Measurements from ENCODE around the gene CENPVL2. TPM values are rescaled to one million over a fixed set of nuclear protein-coding genes. Genes with fewer than 3 reads are reported as not detected.
"Not testable (repeated sequence)": the region's sequence is repeated elsewhere in the genome, so short reads cannot be mapped to it uniquely, and the experiment has no call there.

CENPVL2 gene
- total RNA-seq = not detected

DNA sequence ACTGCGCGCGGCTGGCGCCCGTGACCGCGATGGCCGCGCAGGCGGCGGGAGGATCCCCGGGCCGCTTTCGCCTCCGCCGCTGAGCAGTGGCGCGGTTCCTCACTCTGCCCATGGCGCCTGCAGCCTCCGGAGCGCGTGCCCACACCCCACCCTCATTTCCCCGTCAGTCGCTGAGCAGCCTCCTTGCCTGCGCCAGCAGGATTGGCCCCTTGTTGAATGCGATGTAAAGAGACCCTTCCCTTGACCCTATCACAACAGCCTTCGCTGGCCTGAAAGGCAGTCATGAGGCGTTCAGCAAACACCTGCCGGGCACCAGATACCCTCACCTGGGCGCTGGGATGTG lies at the start of gene CENPVL2:
Gene CENPVL2 (minus strand): TSS at position 112 of the 343 bp plus-strand sequence. CDS start 0 bp downstream, at position 112.
- H3K27ac ChIP-seq; H3K4me1 ChIP-seq; intact Hi-C loops (cut with DNase I; ENCODE audit: low total_unique reads); H3K27me3 ChIP-seq; H3K9me3 ChIP-seq; in situ Hi-C loops (cut with MboI; ENCODE audit: low pct_ligation_motif_present in 1 of 4, low pct_unique_long_range_greater_than_20kb in 1 of 4, low sequenced_read_pairs in 3 of 4); H3K4me3 ChIP-seq; DNase-seq; H3K36me3 ChIP-seq: not testable (repeated sequence)
- WGBS, 2 donors (ENCODE audit: low coverage in 1 of 2) = no CpG with 5 or more reads among the region's 30 CpGs

DNA sequence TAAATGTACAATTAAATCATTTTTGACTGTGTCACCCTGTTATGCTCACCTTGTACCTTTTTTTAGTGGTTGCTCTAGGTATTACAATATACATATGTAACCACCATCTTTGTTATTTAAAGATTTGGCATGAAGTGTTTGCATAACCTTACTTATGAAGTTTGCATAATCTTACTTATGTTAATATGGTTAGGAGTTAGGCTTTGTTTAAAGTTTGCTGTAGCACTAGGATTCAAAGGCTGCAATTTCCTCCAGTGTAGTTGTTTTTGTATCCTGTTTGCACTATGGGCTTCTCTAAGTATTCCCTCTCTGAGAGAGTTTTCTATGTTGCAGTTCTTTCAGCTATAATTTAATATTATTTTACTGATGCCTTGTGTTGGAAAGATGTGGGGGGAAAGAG lies 45.6 kb upstream of the CENPVL2 start:
- Histone ChIP-seq H3K9me3 (no peaks in the 10 kb centered on the region), H3K27me3 (no peaks in the 10 kb centered on the region), H3K36me3 (no peaks in the 10 kb centered on the region), H3K4me1 (no peaks in the 10 kb centered on the region), H3K4me3 (no peak overlapping the region), H3K27ac (no peak overlapping the region)
- intact Hi-C loops (cut with DNase I; ENCODE audit: low total_unique reads) (no loop called here), in situ Hi-C loops (cut with MboI; ENCODE audit: low pct_ligation_motif_present in 1 of 4, low pct_unique_long_range_greater_than_20kb in 1 of 4, low sequenced_read_pairs in 3 of 4) (no loop called here)
- no peak for DNase-seq
- TF ChIP-seq EP300 (IDR thresholded peaks at IDR 0.05; ENCODE audit: low read depth) (no peak), POLR2AphosphoS5 (IDR thresholded peaks at IDR 0.05) (no peak), POLR2A (IDR thresholded peaks at IDR 0.05) (no peak)
- TF ChIP-seq, protein P1, sequence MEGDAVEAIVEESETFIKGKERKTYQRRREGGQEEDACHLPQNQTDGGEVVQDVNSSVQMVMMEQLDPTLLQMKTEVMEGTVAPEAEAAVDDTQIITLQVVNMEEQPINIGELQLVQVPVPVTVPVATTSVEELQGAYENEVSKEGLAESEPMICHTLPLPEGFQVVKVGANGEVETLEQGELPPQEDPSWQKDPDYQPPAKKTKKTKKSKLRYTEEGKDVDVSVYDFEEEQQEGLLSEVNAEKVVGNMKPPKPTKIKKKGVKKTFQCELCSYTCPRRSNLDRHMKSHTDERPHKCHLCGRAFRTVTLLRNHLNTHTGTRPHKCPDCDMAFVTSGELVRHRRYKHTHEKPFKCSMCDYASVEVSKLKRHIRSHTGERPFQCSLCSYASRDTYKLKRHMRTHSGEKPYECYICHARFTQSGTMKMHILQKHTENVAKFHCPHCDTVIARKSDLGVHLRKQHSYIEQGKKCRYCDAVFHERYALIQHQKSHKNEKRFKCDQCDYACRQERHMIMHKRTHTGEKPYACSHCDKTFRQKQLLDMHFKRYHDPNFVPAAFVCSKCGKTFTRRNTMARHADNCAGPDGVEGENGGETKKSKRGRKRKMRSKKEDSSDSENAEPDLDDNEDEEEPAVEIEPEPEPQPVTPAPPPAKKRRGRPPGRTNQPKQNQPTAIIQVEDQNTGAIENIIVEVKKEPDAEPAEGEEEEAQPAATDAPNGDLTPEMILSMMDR (IDR thresholded peaks at IDR 0.05) = no peak

GRCh38 chrX:51712943-51713647 lies 30.5 kb upstream of the CENPVL2 start:
- DNase-seq; in situ Hi-C loops (cut with MboI; ENCODE audit: low pct_ligation_motif_present in 1 of 4, low pct_unique_long_range_greater_than_20kb in 1 of 4, low sequenced_read_pairs in 3 of 4); H3K27ac ChIP-seq; H3K36me3 ChIP-seq; H3K4me1 ChIP-seq; H3K9me3 ChIP-seq; H3K4me3 ChIP-seq; H3K27me3 ChIP-seq; intact Hi-C loops (cut with DNase I; ENCODE audit: low total_unique reads): not testable (repeated sequence)
- WGBS, 2 donors (ENCODE audit: low coverage in 1 of 2) = no CpG with 5 or more reads among the region's 18 CpGs

GRCh38 chrX:51710277-51711164 lies 27.9 kb upstream of the CENPVL2 start, which contains the start of gene CENPVL1:
TSS of gene CENPVL1 (plus strand) at chrX:51710512. CDS start at chrX:51710512, 0 bp downstream.
- in situ Hi-C loops (cut with MboI; ENCODE audit: low pct_ligation_motif_present in 1 of 4, low pct_unique_long_range_greater_than_20kb in 1 of 4, low sequenced_read_pairs in 3 of 4); H3K9me3 ChIP-seq; H3K36me3 ChIP-seq; DNase-seq; H3K4me1 ChIP-seq; H3K4me3 ChIP-seq; intact Hi-C loops (cut with DNase I; ENCODE audit: low total_unique reads); H3K27ac ChIP-seq; H3K27me3 ChIP-seq: not testable (repeated sequence)
- WGBS, 2 donors (ENCODE audit: low coverage in 1 of 2) = no CpG with 5 or more reads among the region's 87 CpGs

- Histone ChIP-seq H3K4me1 (no peaks in the 10 kb centered on the region), H3K36me3 (no peaks in the 10 kb centered on the region), H3K9me3 (no peaks in the 10 kb centered on the region), H3K4me3 (no peak overlapping the region), H3K27ac (no peak overlapping the region), H3K27me3 (no peaks in the 10 kb centered on the region)
- TF ChIP-seq, protein P1 (IDR thresholded peaks at IDR 0.05) = no peak
- TF ChIP-seq POLR2AphosphoS5 (IDR thresholded peaks at IDR 0.05) (no peak), POLR2A (IDR thresholded peaks at IDR 0.05) (no peak), EP300 (IDR thresholded peaks at IDR 0.05; ENCODE audit: low read depth) (no peak)
- DNase-seq = no peak
- 90% methylated on average over 8 of the region's 8 CpGs; no CpG with 5 or more reads in 1 of the 2 donors for WGBS, 2 donors (ENCODE audit: low coverage in 1 of 2)
- intact Hi-C loops (cut with DNase I; ENCODE audit: low total_unique reads) (no loop called here), in situ Hi-C loops (cut with MboI; ENCODE audit: low pct_ligation_motif_present in 1 of 4, low pct_unique_long_range_greater_than_20kb in 1 of 4, low sequenced_read_pairs in 3 of 4) (no loop called here)
Measured at GRCh38 chrX:51697397-51697796, 14.8 kb upstream of the CENPVL2 start.
